ENCODE results near the gene SIGLEC12.

The SIGLEC12 gene

DNA sequence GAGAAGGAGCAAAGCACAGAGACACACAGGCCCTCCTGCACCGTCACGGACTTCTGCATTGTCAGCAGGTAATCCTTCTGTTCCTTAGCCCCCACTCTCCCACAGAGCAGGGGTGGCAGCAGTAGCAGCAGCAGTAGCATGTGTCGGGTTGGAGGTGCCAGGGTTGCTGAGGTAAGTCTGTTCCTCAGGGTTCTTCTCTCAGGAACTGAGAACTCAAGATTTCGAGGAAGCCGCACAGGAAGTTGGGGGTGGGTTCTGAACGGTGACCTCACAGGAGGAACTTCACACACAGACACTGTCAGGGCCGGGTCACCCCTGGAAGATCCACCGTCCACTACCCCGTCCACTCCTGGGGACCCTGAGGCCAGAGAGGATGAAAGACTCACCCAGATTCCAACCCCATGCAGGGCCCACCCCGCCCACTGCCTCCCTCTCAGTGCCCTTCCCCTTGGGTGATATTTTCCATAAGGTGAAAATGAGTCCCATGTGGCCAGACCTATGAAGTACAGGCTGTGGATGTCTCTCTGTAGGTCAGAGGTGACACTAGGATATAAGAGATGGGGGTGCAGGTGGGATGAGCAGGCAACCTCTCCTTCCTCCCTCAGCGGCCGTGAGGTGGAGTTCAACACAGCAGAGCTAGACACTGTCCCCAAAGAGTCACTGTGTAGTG is at the start of gene SIGLEC12:
TSS of gene SIGLEC12 (minus strand) at position 207 of the 670 bp plus-strand sequence. CDS start at position 140, 67 bp downstream.
- no peak for DNase-seq (ENCODE audit: low spot score)

DNA sequence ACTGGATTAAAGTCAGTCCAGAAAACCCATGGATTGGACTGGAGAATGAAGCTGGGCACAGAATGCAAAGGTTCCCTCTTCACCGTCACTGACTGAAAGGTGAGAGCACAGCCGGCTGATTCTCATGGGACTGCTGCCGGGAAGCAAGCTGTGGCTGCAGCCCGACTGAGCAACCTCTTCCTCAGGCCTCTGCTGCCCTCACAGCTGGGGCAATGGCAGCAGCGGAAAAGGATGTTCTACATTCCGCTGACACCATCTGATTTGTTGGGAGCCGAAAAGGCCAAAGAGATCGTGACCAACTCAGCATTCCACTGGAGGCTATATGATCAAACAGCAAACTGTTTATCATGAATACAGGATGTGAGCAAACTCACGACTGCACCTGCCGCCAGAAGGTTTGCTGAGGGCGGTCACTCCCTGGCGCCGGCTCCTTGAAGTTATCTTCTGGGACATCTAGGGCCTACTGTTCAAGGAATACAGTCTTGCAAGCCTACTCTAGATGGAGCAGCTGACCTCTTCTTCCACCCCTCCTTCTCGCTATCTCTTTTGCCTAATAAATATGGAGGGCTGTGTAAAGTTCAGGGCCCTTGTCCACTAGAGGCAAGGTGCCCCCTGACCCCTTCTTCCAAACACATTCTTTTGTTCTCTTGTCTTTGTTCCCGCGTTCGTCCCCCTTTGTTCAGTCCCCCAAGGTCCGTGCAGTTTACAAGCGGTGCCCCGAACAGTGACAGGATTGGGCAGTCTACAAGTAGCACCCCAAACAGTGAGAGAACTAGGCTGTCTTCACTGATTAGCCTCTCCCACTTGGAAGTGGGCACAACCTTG is 49.5 kb upstream of the SIGLEC12 start:
- DNase-seq (ENCODE audit: low spot score), result no peak

DNA sequence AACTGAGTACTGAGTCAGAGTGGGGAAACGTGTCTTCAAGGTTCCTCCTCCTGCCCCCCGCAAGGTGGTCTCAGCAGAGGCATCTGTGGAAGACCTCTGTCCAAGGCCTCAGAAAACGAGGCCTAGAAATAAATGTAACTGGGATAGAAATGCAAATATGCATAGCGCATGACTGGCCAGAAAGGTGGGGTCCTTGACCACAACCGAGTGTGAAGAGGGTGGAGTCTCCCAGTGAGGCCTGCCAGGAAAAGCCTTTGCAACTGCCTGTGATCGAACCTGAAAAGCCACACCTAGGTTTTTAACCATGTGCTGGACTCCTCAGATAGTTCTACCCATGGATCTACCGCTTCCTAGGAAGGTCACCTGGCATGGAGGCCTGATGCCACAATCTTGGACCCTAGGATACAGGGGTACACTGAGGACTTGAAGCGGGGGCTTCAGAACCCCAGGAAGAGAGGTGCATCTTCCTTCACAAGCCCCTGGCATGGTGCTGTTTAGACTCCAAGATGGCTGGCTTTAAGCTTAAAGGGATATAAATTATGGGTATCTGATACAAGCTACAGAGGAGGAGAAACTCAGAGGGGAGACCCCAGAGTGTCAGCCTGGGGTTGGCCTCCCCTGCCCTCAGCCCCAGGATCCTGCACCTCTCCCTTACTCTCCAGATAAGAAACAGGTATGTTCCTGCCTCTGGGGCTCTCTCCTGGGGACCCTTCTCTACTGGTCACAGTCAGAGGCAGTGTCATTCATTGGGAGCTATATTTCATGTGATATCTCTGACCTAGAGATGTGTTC is 48.1 kb upstream of the SIGLEC12 start:
- no peak for DNase-seq (ENCODE audit: low spot score)

DNA sequence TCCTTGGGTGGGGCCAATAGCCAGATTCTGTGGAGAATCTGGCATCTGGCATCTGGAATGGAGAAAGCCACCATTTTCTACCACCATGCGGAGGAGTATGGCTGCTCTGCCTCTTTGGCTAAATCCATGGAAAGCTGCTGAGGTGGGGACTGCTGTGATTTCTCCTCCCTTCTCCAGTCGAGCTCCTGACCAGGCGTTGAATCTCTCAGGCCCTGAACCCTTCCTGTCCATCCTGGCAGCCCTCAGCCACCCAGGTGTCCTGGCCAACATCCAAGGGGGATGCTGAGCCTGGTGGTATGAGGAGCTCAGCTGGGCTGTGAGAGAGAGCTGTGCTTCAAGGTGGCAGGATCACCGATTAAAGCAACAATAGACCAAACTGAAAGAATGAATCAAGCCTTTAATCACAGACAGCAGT is 47.3 kb upstream of the SIGLEC12 start:
- no peak for DNase-seq (ENCODE audit: low spot score)

DNA sequence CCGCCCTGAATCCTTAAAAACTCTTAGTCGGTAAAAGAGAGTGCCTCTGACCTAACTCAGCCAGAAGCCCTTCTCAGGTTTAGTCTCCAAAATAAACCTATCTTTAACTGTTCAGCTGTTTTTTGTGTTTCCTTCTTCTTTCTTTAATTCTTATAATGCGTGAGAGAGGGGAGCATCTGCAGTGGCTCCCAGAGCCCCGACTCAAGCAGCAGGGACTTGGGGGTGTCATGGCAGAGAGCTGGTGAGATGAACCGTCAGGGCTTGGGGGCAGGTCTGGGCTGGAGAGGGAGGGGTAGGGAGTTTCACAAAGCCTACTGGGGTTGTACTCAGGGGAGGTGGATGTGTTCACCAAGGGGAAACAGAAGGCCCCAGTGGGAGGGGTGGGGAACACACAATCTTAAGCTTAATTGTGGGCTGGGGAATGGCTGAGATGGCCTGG is 46.6 kb upstream of the SIGLEC12 start:
- DNase-seq (ENCODE audit: low spot score), result no peak

DNA sequence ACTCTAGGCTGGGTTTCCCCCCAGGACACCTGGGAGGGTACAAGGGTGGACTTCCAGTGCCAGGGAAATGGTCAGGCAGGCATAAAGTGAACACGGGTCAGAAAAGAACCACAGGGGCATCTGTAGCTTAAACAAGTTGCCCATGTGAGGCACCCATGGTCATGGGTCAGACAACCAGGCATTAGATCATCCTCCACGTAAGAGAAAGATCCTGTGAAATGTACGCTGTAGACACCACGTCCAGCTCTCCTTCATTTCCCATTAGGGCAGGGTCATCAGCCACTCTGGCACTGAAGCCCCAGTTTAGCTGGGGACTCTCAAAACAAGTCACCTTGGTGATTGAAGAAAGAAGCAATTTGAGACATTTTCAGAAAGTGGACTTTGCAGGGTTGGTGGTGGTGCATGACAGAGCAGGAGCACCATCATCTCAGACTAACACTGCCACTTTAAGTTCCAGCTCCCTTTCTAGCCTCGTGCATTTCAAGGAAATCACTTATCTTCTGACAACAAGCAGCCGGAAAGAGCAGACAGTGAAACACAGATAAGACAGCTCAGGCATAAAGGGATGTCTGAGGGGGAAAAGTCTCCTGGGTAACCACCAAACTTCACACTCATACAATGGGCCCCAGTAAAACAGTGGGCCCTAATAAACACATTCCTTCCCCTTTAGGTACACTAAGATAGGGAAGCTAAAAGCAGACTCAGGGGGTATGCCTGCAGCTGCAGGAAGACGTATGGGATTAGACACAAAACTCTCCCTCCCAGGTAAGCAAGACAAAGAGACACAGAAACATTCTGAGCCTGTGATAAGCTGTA is 46.0 kb upstream of the SIGLEC12 start:
- no peak for DNase-seq (ENCODE audit: low spot score)

DNA sequence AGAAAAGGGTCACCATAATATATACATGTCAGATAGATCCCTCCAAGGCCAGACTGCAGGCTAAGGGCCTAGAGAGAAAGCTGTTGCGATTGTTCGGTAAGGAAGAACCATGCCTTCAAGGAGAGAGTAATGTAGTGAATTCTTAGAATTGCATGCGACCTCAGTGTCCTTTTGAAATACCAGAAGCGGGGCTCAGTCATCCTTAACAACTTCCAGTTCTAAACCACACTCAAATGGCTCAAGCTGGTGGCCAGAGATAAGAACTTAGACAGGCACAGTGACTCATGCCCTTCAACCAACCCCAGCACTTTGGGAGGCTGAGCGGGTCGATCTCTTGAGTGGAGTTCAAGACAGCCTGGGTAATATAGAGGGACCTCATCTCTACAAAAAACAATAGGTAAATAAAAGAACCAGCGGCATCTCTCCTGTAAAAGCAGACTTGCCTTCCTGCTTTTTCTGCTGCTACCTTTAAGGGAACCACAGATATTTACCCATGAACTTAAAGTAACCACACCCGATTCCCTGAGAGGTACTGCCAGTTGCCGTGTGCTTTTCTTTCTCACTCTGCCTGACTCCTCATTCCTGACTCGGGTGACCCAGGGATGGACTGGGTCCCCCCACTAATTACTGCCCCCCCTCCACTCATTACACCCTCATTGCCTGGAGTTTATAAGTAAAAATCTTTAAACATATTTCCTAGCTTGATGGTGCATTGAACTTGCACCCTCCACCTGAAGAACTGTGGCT is 45.2 kb upstream of the SIGLEC12 start:
- no peak for DNase-seq (ENCODE audit: low spot score)

DNA sequence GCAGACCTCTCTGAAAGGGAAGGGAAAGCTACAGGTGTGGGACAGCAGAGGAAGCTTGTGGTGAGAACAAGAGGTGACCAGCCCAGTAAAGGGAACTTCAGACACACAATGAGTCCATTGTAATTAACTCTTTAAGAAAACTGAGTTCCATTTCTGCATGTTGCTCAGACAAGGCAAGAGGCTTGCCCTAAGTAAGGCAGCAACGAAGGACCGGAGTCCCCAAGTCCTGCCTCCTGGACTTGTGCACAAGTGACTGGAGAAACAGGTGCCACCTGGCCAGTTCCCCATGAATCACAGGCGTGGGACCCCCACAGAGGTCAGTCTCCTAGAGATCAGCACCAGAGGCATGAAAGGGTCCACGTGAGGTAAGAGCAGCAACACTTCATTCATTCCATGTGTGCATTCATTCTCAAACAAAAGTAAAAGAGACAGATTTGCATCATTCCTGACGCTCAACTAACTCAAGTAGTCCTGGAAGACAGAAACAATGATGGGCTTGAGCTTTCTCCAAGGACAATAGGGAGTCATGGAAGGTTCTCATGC is 44.6 kb upstream of the SIGLEC12 start:
- DNase-seq (ENCODE audit: low spot score), result no peak

DNA sequence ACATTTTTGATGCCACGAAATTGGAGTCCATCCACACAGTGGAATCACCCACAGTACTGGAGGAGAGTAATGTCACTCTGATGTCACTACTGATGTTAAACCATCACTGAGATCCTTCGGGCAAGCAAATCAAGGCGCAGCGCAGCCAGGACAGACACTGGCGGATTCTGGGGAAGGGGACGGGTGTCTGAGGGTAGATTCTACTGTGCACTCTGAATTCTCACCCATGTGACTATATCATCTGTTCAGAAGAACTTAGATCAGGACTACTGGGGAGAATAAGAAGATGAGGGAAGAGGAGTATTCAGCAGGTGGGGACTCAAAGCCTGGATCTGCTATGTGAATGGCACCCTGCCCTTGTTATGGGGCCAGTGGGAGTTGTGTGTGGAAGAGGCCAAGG is 42.4 kb upstream of the SIGLEC12 start:
- no peak for DNase-seq (ENCODE audit: low spot score)

DNA sequence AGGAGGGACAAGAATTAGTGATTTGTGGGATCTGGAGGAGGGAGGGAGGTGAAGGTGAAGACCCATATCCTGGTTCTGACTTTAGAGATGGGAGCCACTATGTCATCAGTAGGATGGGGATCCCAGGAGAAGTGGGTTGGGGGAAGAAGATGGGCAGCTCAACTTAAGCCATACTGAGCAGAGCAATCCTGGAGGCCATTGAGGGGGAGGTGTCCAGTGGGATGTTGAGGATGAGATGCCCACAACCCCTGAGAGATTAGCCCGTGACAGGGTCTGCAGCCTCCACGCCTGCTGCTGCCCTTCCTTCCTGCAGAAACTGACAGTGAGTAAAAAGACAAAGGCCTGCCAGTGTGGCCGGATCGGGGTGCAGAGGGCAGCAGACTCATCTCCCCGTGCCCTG is 41.1 kb upstream of the SIGLEC12 start:
- DNase-seq (ENCODE audit: low spot score), result no peak

DNA sequence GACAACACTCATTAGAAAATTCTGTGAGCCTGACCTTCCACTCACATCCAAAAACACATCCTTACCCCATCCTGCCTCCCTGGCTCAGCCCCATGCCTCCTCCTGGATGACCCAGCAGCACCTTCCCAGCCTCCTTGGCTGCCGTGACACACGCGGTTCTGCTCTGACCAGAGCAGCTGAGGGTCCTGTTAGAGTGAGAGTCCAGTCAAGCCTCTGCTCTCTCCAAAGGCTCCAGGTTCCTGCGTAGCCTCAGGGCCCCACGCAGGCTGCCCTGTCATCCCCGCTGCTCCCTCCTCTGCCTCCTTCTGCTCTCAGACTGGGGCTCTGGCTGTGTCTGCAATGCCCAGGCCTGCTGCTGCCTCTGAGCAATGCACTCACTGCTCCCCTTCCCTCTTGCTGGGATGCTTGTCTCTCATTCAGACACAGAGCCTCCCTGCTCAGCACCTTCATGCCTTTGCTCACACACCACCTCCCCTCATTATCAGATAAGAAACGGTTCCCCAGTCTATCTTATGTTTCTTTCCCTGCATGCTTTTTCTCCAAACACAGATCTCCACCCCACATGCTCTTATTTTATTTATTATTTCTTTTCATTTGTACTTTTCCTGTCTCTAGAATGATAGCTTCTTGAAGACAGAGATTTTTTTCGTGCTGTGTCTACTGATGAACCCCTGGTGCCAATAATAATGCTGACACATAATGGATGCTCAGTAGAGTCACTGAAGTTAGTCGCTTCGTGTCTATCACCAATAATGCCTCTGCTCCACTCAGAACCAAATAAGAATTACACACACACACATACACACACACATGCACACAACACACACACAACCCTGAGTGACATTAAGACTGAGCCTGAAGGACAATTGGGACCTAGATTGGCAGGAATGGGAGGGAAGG is 40.1 kb upstream of the SIGLEC12 start:
- DNase-seq (ENCODE audit: low spot score), result no peak

DNA sequence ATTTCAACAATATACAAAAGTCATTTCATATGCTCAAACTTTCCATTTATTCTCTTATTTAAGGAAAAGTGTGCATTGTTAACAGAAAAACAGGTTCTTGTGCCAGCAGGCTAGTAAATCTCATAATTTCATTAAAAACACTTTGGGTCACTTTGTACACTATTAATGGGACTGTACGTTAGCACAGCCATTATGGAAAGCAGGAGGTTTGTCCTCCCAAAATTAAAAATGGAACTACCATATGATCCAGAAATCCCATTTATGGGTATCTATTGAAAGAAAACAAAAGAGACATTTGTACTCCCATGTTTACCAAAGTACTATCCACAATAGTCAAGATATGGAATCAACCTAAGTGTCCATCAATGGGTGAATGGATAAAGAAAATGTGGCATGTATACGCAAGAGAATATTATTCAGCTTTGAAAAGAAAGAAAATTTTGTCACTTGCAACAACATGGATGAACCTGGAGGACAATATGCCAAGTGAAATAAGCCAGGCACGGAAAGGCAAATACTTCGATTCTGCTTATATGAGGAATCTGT is 38.3 kb upstream of the SIGLEC12 start:
- no peak for DNase-seq (ENCODE audit: low spot score)

DNA sequence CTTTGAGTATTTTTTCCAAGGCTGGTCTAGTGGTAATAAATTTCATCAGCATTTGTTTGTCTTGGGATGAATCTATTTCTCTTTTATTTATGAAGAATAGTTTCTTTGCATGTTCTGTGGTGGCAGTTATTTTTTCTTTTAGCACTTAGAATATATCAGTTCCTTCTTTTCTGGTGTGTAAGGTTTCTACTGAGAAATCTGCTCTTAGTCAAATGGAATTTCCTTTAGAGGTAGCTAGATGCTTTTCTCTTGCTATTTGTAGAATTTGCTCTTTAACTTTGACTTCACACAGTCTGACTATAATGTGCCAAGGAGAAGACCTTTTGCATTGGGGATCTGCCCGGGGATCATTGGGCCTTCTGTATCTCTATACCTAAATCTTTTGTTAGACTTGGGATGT is 33.9 kb upstream of the SIGLEC12 start:
- DNase-seq (ENCODE audit: low spot score), result no peak

DNA sequence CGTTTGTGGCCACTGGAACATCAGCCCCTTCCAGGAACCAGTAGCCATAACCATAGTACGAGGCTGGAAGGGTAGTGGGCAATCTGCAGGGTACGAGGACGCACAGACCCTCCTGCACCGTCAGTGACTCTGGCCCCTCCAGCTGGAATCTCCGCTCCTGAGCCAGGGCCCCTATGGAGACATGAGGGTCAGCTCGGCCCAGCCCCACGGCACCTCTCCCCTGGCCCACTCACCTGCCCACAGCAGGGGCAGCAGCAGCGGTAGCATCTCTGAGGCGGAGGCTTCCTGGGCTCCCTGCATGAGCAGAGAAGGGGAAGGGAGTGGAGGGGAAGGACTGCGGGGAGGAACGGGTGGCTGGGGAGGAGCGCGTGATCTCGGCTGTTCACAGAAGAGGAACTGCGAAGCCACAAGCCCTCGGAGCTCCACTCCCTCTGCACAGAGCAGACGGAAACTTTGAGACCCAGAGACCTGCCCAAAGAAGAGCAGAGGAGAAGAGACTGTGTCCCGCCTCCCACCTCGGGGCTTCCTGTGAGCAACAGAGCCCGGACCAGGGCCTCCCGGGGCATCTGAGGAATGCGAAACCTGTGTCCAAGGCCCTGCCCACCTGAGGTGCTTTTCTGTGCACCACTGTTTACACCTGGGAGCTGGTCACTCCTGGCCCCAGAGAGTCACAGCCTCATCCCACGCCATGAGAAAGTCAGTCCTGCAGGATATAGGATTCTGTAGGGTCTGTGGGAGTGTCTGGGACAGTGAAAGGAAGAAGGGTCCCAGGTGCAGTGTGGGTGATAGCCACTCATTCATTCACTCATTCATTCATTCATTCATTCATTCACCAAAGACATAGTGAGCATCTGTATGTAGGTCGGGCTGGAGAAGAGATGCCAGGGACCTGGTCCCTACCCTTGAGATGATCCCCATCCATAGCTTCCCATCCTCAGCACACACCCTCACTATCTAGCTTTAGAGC is 30.0 kb upstream of the SIGLEC12 start, which contains the start of gene SIGLEC6:
TSS of gene SIGLEC6 (minus strand) at position 322 of the 967 bp plus-strand sequence. CDS start at position 300, 22 bp downstream.
- no peak for DNase-seq (ENCODE audit: low spot score)

DNA sequence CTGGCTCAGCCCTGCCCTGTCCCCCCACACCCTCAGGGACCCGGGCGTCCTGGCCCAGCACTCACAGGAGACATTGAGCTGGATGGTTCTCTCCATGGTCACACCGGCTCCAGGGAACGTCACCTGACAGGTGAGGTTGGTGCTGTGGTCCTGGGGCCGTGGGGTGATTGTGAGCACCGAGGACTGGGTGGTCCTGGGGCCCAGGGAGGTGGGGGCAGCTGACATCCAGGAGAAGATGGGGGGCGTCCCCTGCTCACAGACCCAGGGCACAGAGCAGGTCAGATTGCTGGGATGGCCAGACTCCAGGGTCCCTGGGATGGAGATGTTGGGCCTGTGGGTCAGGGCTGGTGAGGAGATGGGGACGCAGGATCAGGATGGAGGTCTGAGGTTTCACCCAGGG is 29.0 kb upstream of the SIGLEC12 start:
- no peak for DNase-seq (ENCODE audit: low spot score)

DNA sequence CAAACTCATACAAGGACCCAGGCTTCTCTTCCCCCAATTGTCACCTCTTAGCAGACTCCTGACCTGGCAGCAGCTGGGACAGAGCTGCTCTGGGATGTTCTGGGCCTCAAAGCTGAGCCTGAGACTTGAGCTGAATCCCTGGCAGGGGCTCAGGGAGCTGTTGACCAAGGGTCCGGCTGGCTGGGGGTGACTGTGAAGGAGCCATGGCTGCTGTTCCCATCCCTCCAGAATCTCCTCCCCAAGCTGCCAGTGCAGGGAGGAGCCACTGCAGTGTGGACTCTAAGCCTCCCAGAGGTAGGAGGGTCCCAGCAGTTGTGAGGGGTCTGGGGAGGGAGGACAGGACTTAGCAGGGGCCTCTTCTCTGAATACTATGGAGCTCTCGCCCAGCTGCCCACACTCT is 27.7 kb upstream of the SIGLEC12 start:
- DNase-seq (ENCODE audit: low spot score), result no peak

DNA sequence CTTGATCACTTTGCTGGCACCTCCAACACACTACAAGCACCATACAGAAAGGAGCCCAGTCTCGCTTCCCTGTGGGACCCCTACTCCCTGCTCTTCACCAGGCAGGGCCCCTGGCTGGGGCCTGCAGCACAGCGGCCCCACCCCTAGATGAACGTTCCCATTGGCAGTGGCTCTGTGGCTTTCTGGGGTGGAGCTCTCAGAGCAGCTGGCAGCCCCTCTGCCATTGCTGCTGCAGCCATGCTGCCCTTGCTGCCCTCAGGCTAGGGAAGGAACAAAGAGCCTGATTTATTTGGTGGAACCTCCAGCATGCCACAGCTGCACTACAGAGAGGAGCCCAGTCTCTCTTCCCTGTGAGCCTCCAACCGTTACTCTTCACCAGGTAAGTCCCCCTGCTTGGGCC is 24.1 kb upstream of the SIGLEC12 start:
- DNase-seq (ENCODE audit: low spot score), result no peak

DNA sequence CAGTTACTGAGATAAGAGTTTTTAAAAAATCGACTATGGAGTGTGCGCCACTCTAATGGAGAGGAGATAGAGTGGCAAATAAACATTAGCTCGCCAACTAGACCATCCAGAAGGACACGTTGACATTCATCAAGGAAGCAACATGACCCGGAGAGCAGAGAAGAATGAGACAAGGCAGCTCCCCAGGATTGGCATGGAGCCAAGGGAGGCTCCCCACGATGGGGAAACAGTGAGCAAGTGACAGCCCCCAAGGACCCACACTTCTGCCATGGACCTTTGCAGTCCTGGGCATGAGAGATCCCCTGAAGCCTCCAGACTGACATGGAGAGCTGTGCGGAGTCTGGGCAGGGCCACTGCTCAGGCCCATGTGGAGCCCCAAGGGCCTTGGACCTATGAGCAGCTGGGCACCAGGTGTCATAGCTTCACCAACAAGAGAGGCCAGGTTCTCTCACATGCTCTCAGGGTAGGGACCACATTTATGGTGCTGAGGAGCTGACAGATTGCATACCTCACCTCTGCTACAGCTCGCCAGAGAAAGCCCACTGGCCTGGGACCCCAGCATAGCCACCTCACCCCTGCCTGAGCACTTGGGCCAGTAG is 23.2 kb upstream of the SIGLEC12 start:
- no peak for DNase-seq (ENCODE audit: low spot score)

Data from HuH-7.5 (cell line).